GM12878 (cell line): ENCODE data around the gene DHX57. TPM values are rescaled to one million over a fixed set of nuclear protein-coding genes. Genes with fewer than 3 reads are reported as not detected.

Source experiments
- ATF2 ChIP-seq: IDR thresholded peaks from 2 replicates; pipeline ENCODE4 v1.6.1; 2012; ENCODE audit warnings: low read length, inconsistent platforms
- CUX1 ChIP-seq: IDR thresholded peaks from 2 replicates; pipeline ENCODE4 v1.6.1; 2012; ENCODE audit warnings: improper control_type of control experiment, low read depth, low read length; ENCODE audit not compliant: insufficient replicate concordance
- EED ChIP-seq: sonication (generic); IDR thresholded peaks from 2 replicates; pipeline ENCODE4 v1.6.1; 2016; ENCODE audit warnings: antibody characterized with exemption, low read depth
- NFIC ChIP-seq: IDR thresholded peaks from 2 replicates; pipeline ENCODE4 v1.6.1; 2012; ENCODE audit warnings: low read depth, mild to moderate bottlenecking, inconsistent platforms, low read length, moderate library complexity
- NFXL1 ChIP-seq: fragments of 450-650 bp; IDR thresholded peaks from 2 replicates; pipeline ENCODE4 v1.6.1; 2017; ENCODE audit warnings: antibody characterized with exemption, mild to moderate bottlenecking, borderline replicate concordance
- PML ChIP-seq: IDR thresholded peaks from 2 replicates; pipeline ENCODE4 v1.6.1; 2012; ENCODE audit warnings: low read length, inconsistent platforms
- RUNX3 ChIP-seq: IDR thresholded peaks from 2 replicates; pipeline ENCODE4 v1.6.1; 2012; ENCODE audit warnings: low read length, inconsistent platforms
- SIN3A ChIP-seq: IDR thresholded peaks from 2 replicates; pipeline ENCODE4 v1.6.1; 2012; ENCODE audit warnings: low read depth, low read length, improper control_type of control experiment
- polyA plus RNA-seq, 11 experiments: library from polyadenylated mRNA; depleted of rRNA in 4 of 11; unstranded in 6 of 11; stranded (reverse) in 5 of 11; fragments of >200 nt; fragmentation: Nextera tagmentation in 4 of 11; fragmentation: Illumina TruSeq in 1 of 11; extraction: Ambion mirVana in 4 of 11; extraction: Trizol in 1 of 11; gene quantifications; 1 replicate in 1 of 11; 2 replicates in 10 of 11; pipeline versions ENCODE4 v1.2.1 to v1.2.3, GENCODE V29; 2011 to 2016; ENCODE audit warnings: inconsistent platforms in 2 of 11, missing spikeins in 2 of 11, low read depth in 1 of 11
- total RNA-seq, 4 experiments: library from RNA; depleted of rRNA in 3 of 4; stranded (reverse); fragments of >200 nt in 3 of 4; fragmentation: Illumina TruSeq in 1 of 4; extraction: Trizol in 1 of 4; gene quantifications; 2 replicates each; pipeline versions ENCODE4 v1.2.1 to v1.2.3, GENCODE V29; 2013 to 2021

Gene DHX57
- total and polyA plus RNA-seq, 10 of the 15 experiments (the other 5 are each of a cell fraction or from before 2014, with no cell fraction given) = 6.5 to 18.0 (median 15.8) TPM

- TF ChIP-seq NFIC (peak; percentile 68), RUNX3 (peak; percentile 27; the same call in 1 of the 2 replicates), CUX1 (no peak), ATF2 (peak; percentile 33; the same call in 1 of the 2 replicates), SIN3A (no peak), PML (0 out of 2 replicates have a peak, but pooled peaks have one; percentile 23), NFXL1 (no peak), EED (peak; percentile 60; the same call in 1 of the 2 replicates)
- TF ChIP-seq, all 136 proteins: peak for 9
These were observed 39.7 kb downstream of the DHX57 start (continued) for GRCh38 chr2:38835990-38836389.
